GM18867 (cell line): ENCODE measurements around the gene MED26.

Source experiments
- ATAC-seq: cut with Tn5 transposase; IDR thresholded peaks from one replicate; pipeline ENCODE4 v1.9.1; 2021; ENCODE audit warnings: mild to moderate bottlenecking, moderate library complexity; ENCODE audit not compliant: unreplicated experiment

The MED26 gene

GRCh38 chr19:16590876-16591802 lies 36.9 kb downstream of the MED26 start:
- no peak for ATAC-seq

- ATAC-seq, result no peak
These were observed 38.1 kb downstream of the MED26 start for GRCh38 chr19:16589917-16590316.

GRCh38 chr19:16588824-16589577 lies 39.0 kb downstream of the MED26 start:
- no peak for ATAC-seq

GRCh38 chr19:16587833-16588823 lies 39.9 kb downstream of the MED26 start:
- ATAC-seq, result peak; percentile 38

- ATAC-seq, result no peak
These were observed 40.8 kb downstream of the MED26 start for GRCh38 chr19:16586991-16587832.

- no peak for ATAC-seq
These were observed 41.5 kb downstream of the MED26 start for GRCh38 chr19:16586477-16586871.

GRCh38 chr19:16585808-16586476 lies 42.1 kb downstream of the MED26 start:
- ATAC-seq, result peak; percentile 30

- ATAC-seq, result no peak
These were observed 42.8 kb downstream of the MED26 start for GRCh38 chr19:16585094-16585801.

- peak; percentile 67 for ATAC-seq
These were observed 43.5 kb downstream of the MED26 start for GRCh38 chr19:16584248-16585093.

DNA sequence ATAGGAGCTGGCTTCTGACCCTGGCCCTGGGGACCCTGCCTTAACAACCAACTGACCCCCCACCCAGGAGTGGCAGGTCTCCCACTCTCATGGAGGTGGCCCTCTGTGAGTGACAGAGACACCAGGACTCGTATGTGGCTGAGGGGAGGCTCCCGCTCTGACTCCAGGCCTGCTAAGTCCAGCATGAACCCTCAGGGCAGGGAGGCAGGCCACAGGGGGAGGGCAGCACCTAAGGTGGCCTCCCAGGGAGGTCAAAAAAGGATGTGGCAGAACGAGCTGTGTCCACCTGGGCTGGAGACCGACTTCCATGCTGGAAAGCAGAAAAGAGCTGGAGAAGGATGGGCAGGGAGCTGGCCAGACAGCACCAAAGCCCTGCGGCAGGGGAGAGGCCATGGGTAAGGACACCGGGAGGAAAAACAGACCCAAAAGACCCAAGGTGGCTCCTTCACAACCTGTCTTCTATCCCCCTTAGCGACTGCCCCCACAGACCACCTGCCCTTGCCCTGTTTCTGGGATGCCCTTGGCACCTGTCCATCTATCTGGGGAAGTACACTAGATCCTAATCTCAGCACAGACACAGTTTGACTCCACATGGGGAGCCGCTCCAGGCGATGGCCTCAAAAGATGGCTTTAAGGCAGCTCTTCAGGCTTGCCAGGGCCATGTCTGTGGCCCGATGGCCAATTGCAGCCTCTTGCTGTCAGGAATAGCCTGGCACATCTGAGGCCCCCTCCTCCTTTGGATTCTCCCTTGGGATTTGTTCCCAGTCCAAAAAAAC lies 45.3 kb downstream of the MED26 start:
- ATAC-seq, result no peak

DNA sequence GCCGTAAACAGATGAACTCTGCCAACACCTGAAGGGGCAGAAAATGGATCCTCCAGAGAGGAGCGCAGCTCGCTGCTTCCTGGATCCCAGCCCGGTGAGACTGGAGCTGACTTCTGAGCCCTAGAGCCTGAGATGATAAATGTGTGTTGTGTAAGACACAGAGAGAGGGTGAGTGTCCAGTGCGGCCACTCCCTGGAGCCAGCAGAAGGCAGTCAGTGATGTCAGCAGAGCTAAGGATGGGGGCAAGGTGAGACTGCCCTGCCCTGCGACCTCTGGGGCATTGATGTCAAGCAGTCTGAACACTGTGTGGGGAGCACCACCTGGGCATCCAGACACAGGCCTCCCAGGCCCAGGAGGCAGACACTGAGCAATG lies 46.0 kb downstream of the MED26 start:
- no peak for ATAC-seq

DNA sequence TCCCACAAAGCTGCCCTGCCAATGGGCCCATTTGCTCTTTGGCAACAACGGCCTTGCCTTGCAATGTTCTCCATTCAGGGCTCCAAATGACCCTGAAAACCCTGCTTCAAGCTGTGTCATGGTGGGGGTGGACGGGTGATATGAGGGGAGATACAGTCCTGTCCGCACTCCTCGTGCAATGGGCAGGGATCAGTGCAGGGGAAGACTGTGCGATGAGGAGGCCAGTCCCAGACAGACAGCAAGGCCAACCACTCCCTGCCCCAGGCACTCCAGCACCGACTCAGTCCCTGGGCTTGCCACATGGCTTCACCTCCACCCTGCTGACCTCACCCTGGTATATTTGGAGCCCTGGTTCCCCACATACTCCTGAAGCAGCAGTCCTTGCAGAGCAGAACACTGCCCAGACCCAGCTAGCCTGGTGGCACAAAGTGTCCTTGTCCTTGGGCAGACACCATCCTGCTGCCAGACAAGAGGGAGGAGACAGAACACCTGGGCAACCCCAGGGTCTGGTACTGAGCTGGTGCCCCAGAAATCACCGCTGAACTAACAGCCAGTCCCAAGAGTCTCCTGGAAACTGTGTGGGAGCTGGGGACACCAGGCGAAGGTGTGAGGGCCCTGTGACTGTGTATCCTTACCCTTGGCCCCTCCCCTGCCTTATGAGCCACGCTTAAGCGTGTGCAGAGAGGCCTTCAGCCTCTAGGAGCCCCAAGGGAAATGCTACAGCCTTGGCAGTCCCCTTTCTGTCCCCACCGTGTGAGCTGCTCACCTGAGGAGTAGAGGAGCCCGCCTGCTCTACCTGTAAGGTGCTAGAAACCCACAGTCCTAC lies 46.6 kb downstream of the MED26 start:
- ATAC-seq, result no peak

DNA sequence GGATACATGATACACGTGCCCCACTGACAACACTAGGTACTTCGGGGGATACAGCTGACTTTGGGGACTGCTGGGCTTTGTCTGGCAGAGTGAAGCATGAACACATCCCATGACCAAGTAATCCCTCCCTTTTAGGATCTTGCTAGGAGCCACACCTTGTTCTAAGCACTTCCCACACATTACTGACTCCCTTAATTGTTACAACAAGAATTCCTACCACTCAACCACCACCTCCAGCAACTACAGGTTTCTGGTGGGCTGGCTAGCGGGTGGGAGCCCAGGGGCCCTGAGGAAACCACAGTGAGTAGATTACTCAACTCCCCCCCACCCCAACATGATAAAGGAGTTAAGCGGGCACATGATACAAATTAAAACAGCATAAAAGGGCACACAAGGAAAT lies 48.6 kb downstream of the MED26 start:
- no peak for ATAC-seq

- no peak for ATAC-seq
These were observed 50.4 kb downstream of the MED26 start for GRCh38 chr19:16577531-16577985.

GRCh38 chr19:16576690-16577530 lies 51.1 kb downstream of the MED26 start:
- no peak for ATAC-seq
